GM23338 (cell line): ENCODE measurements around the gene USP20. TPM values are rescaled to one million over a fixed set of nuclear protein-coding genes. Genes with fewer than 3 reads are reported as not detected.

Experiments used
- ATAC-seq: fragments of 200-7000 bp; cut with Tn5 transposase; 3 replicates; pipeline ENCODE4 v1.9.1; 2020
- DNase-seq: peaks from one replicate; pipeline ENCODE4 v3.0.0-alpha.2; 2015; ENCODE audit warnings: low spot score
- H2AFZ ChIP-seq: fragments of 200-600 bp; sonication (generic); 2 replicates; pipeline ENCODE4 v1.8.0; 2016; ENCODE audit warnings: antibody characterized with exemption, mild to moderate bottlenecking, moderate library complexity
- H3F3A ChIP-seq: fragments of 200-600 bp; sonication (generic); replicated peaks from 2 replicates; pipeline ENCODE4 v1.8.0; 2017; ENCODE audit warnings: antibody characterized with exemption, mixed run types, low read depth
- H3K27ac ChIP-seq: fragments of 200-600 bp; sonication (generic); 2 replicates; pipeline ENCODE4 v1.6.1; 2016; ENCODE audit warnings: low read depth
- H3K27me3 ChIP-seq: fragments of 200-600 bp; sonication (generic); 2 replicates; pipeline ENCODE4 v1.8.0; 2016; ENCODE audit warnings: mild to moderate bottlenecking, mixed run types, moderate library complexity; ENCODE audit not compliant: insufficient read depth
- H3K36me3 ChIP-seq: fragments of 200-600 bp; sonication (generic); 2 replicates; pipeline ENCODE4 v1.8.0; 2016; ENCODE audit warnings: mild to moderate bottlenecking; ENCODE audit not compliant: insufficient read depth
- H3K4me1 ChIP-seq: fragments of 200-600 bp; sonication (generic); 2 replicates; pipeline ENCODE4 v1.8.0; 2016; ENCODE audit warnings: mild to moderate bottlenecking, moderate library complexity; ENCODE audit not compliant: insufficient read depth
- H3K4me2 ChIP-seq: fragments of 200-600 bp; sonication (generic); 2 replicates; pipeline ENCODE4 v1.7.1; 2017; ENCODE audit warnings: mixed run types
- H3K4me3 ChIP-seq: fragments of 200-600 bp; sonication (generic); 2 replicates; pipeline ENCODE4 v1.6.1; 2016; ENCODE audit warnings: mixed run types
- H3K79me2 ChIP-seq: fragments of 200-600 bp; sonication (generic); replicated peaks from 2 replicates; pipeline ENCODE4 v1.8.0; 2017; ENCODE audit warnings: mild to moderate bottlenecking; ENCODE audit not compliant: insufficient read depth
- H3K9me2 ChIP-seq: fragments of 200-600 bp; sonication (generic); 2 replicates; pipeline ENCODE4 v1.8.0; 2017; ENCODE audit not compliant: insufficient read depth
- H4K20me1 ChIP-seq: fragments of 200-600 bp; sonication (generic); replicated peaks from 2 replicates; pipeline ENCODE4 v1.8.0; 2017; ENCODE audit warnings: mild to moderate bottlenecking; ENCODE audit not compliant: insufficient read depth
- H3K27ac Mint-ChIP-seq: 2 replicates; pipeline ENCODE4 v1.8.0; 2020; ENCODE audit warnings: inconsistent platforms, mild to moderate bottlenecking, moderate library complexity, mixed read lengths
- H3K27me3 Mint-ChIP-seq: 3 replicates; pipeline ENCODE4 v1.8.0; 2022; ENCODE audit warnings: low read depth, mild to moderate bottlenecking, moderate library complexity, mixed read lengths, inconsistent platforms; ENCODE audit not compliant: insufficient read depth, poor library complexity
- H3K36me3 Mint-ChIP-seq: 3 replicates; pipeline ENCODE4 v1.8.0; 2021; ENCODE audit warnings: low read depth, mild to moderate bottlenecking, inconsistent platforms, moderate library complexity, mixed read lengths
- H3K4me1 Mint-ChIP-seq: 3 replicates; pipeline ENCODE4 v1.8.0; 2020; ENCODE audit warnings: mild to moderate bottlenecking, inconsistent platforms, mixed read lengths
- H3K4me3 Mint-ChIP-seq: 3 replicates; pipeline ENCODE4 v1.8.0; 2021; ENCODE audit warnings: moderate library complexity, mild to moderate bottlenecking, inconsistent platforms, mixed read lengths
- H3K9me3 Mint-ChIP-seq: 3 replicates; pipeline ENCODE4 v1.8.0; 2020; ENCODE audit warnings: moderate library complexity, mild to moderate bottlenecking, inconsistent platforms, mixed read lengths
- EZH2 ChIP-seq: fragments of 200-600 bp; sonication (generic); IDR thresholded peaks from one replicate; pipeline ENCODE4 v1.8.0; 2017; ENCODE audit warnings: antibody characterized with exemption, mild to moderate bottlenecking, low read depth; ENCODE audit not compliant: unreplicated experiment
- EZH2phosphoT487 ChIP-seq: fragments of 200-600 bp; sonication (generic); IDR thresholded peaks from one replicate; pipeline ENCODE4 v1.8.1; 2018; ENCODE audit warnings: antibody characterized with exemption; ENCODE audit not compliant: unreplicated experiment
- POLR2AphosphoS5 ChIP-seq: IDR thresholded peaks from 2 replicates; pipeline ENCODE4 v1.6.1; 2016; ENCODE audit warnings: antibody characterized with exemption, low read depth
- STAT1 ChIP-seq: IDR thresholded peaks from one replicate; pipeline ENCODE4 v1.6.1; 2016; ENCODE audit warnings: antibody characterized with exemption; ENCODE audit not compliant: unreplicated experiment
- ZNF114 ChIP-seq: fragments of 250-450 bp; sonication (Bioruptor Pico); IDR thresholded peaks from 2 replicates; pipeline ENCODE4 v1.5.0; 2020; ENCODE audit warnings: mild to moderate bottlenecking, moderate library complexity
- ZNF331 ChIP-seq: fragments of 250-450 bp; sonication (Bioruptor Pico); IDR thresholded peaks from 2 replicates; pipeline ENCODE4 v1.5.0; 2020; ENCODE audit warnings: low read depth, mild to moderate bottlenecking, moderate library complexity
- polyA plus RNA-seq: library from polyadenylated mRNA; unstranded; fragments of >200 nt; fragmentation: Nextera tagmentation; extraction: Ambion mirVana; gene quantifications from 2 replicates; pipeline ENCODE4 v1.2.1, GENCODE V29; 2016
- total RNA-seq: library from RNA; depleted of rRNA; stranded (reverse); fragments of >200 nt; shearing (Covaris generic); gene quantifications from 2 replicates; pipeline ENCODE4 v1.2.3, GENCODE V29; 2014
- TF ChIP-seq, protein P1 (sequence below): IDR thresholded peaks from 2 replicates; pipeline ENCODE4 v1.6.1; 2016; ENCODE audit warnings: antibody characterized with exemption
- TF ChIP-seq, protein P2 (sequence below): IDR thresholded peaks from one replicate; pipeline ENCODE4 v1.6.1; 2018; ENCODE audit warnings: antibody characterized with exemption; ENCODE audit not compliant: unreplicated experiment
- TF ChIP-seq, protein P3 (sequence below), 2 experiments: fragments of 200-600 bp in 1 of 2; sonication (generic) in 1 of 2; conservative IDR thresholded peaks; 2 replicates each; pipeline versions ENCODE4 v1.5.1 to v1.6.1; 2016 to 2017; ENCODE audit warnings: antibody characterized with exemption in 2 of 2, low read depth in 2 of 2, mild to moderate bottlenecking in 2 of 2, moderate library complexity in 1 of 2

USP20 gene
- total and polyA plus RNA-seq, 2 experiments from 2014 or later: 10.4 to 13.0 TPM

DNA sequence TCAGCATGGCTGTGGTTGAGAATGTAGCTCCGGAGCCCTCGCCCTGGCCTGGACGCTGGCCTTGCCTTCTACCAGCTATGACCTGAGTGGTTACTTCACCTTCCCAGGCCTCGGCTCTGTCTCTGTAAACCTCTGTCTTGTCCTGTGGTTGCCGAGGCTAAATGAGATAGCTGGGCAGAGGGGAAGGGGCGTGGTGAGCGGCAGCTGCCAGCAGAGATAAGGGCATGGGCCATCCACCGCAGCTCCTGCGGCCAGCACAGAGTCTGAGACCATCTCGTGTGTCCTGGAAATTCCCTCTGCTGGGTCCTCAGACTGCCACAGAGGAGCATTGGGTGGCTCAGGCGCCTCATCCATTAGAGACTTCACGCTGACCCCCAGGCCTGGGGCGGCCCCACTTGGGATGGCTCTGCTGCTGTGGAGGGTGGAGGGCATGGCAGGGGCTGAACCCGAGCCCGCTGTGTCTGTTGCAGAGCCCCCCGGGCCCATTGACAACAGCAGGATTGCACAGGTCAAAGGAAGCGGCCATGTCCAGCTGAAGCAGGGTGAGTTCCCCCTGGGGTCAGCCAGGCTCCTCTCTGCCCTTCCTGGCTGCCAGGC is 43.9 kb downstream of the USP20 start:
- TF ChIP-seq, protein P1, sequence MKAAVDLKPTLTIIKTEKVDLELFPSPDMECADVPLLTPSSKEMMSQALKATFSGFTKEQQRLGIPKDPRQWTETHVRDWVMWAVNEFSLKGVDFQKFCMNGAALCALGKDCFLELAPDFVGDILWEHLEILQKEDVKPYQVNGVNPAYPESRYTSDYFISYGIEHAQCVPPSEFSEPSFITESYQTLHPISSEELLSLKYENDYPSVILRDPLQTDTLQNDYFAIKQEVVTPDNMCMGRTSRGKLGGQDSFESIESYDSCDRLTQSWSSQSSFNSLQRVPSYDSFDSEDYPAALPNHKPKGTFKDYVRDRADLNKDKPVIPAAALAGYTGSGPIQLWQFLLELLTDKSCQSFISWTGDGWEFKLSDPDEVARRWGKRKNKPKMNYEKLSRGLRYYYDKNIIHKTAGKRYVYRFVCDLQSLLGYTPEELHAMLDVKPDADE: no peak
- TF ChIP-seq POLR2AphosphoS5: no peak
- H3K27me3 ChIP-seq: no peaks in the 10 kb centered on the region
- no peaks in the 10 kb centered on the region for H3K9me2 ChIP-seq
- peaks cover 8% of the 10 kb centered on the region for H3K4me1 ChIP-seq
- Mint-ChIP-seq H3K27me3 (peaks cover 8% of the 10 kb centered on the region), H3K9me3 (no peaks in the 10 kb centered on the region), H3K36me3 (no peaks in the 10 kb centered on the region), H3K4me1 (peaks cover 17% of the 10 kb centered on the region), H3K27ac (no peak overlapping the region), H3K4me3 (no peak overlapping the region)
- H3K4me2 ChIP-seq: no peak overlapping the region
- no peaks in the 10 kb centered on the region for H3K36me3 ChIP-seq
- no peaks in the 10 kb centered on the region for H4K20me1 ChIP-seq
- no peak for DNase-seq
- H2AFZ ChIP-seq: no peak overlapping the region
- ATAC-seq: no peak
- H3K4me3 ChIP-seq: no peak overlapping the region
- H3F3A ChIP-seq: no peaks in the 10 kb centered on the region; the same call in 1 of the 2 replicates
- H3K79me2 ChIP-seq: no peaks in the 10 kb centered on the region
- H3K27ac ChIP-seq: no peak overlapping the region

DNA sequence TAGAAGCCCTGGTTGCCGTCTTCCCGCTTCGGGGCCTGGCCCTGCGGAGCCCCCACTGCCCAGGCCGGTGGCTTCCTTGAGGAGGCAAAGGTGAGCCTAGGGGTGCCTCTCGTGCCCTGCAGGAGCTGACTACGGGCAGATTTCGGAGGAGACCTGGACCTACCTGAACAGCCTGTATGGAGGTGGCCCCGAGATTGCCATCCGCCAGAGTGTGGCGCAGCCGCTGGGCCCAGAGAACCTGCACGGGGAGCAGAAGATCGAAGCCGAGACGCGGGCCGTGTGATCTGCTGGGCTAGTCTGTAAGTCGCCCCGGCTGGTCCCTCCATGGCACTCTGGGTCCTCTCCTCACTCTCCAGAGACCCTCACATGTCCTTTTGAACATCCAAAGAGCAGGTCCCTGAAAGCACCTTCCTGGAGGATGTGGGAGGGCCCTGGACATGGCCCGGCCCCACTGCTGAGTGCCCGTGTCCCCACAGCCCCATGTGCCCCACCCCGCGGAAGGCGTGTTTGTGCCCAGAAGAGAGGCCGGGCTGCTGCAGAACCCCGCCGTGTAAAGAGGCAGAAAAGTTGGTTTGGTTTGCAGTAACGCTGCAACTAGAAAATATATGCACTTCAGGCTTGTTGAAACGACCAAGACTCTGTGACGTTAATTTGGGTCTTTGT is 44.9 kb downstream of the USP20 start:
- Histone ChIP-seq H2AFZ (no peak overlapping the region), H3K4me2 (no peak overlapping the region), H3K4me1 (peaks cover 15% of the 10 kb centered on the region), H3F3A (peaks cover 5% of the 10 kb centered on the region), H3K9me2 (no peaks in the 10 kb centered on the region), H3K27ac (0 out of 2 replicates have a peak overlapping the region, but pooled peaks have one; percentile 26), H3K27me3 (no peaks in the 10 kb centered on the region), H3K4me3 (no peak overlapping the region), H3K79me2 (no peaks in the 10 kb centered on the region), H3K36me3 (no peaks in the 10 kb centered on the region), H4K20me1 (no peaks in the 10 kb centered on the region)
- H3K4me3 Mint-ChIP-seq: no peak overlapping the region
- DNase-seq (no peak), ATAC-seq (no peak)
- 0 out of 2 replicates have a peak overlapping the region, but pooled peaks have one; percentile 77 for H3K27ac Mint-ChIP-seq
- H3K36me3 Mint-ChIP-seq: no peaks in the 10 kb centered on the region
- no peaks in the 10 kb centered on the region for H3K9me3 Mint-ChIP-seq
- peaks cover 15% of the 10 kb centered on the region for H3K27me3 Mint-ChIP-seq
- H3K4me1 Mint-ChIP-seq: peaks cover 25% of the 10 kb centered on the region
- TF ChIP-seq STAT1 (no peak), ZNF331 (CRISPR knock-in tag) (no peak), EZH2phosphoT487 (no peak), EZH2 (no peak), ZNF114 (CRISPR knock-in tag) (no peak)
- TF ChIP-seq, protein P2, sequence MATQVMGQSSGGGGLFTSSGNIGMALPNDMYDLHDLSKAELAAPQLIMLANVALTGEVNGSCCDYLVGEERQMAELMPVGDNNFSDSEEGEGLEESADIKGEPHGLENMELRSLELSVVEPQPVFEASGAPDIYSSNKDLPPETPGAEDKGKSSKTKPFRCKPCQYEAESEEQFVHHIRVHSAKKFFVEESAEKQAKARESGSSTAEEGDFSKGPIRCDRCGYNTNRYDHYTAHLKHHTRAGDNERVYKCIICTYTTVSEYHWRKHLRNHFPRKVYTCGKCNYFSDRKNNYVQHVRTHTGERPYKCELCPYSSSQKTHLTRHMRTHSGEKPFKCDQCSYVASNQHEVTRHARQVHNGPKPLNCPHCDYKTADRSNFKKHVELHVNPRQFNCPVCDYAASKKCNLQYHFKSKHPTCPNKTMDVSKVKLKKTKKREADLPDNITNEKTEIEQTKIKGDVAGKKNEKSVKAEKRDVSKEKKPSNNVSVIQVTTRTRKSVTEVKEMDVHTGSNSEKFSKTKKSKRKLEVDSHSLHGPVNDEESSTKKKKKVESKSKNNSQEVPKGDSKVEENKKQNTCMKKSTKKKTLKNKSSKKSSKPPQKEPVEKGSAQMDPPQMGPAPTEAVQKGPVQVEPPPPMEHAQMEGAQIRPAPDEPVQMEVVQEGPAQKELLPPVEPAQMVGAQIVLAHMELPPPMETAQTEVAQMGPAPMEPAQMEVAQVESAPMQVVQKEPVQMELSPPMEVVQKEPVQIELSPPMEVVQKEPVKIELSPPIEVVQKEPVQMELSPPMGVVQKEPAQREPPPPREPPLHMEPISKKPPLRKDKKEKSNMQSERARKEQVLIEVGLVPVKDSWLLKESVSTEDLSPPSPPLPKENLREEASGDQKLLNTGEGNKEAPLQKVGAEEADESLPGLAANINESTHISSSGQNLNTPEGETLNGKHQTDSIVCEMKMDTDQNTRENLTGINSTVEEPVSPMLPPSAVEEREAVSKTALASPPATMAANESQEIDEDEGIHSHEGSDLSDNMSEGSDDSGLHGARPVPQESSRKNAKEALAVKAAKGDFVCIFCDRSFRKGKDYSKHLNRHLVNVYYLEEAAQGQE: no peak
- TF ChIP-seq, protein P1: no peak
- TF ChIP-seq, protein P3, sequence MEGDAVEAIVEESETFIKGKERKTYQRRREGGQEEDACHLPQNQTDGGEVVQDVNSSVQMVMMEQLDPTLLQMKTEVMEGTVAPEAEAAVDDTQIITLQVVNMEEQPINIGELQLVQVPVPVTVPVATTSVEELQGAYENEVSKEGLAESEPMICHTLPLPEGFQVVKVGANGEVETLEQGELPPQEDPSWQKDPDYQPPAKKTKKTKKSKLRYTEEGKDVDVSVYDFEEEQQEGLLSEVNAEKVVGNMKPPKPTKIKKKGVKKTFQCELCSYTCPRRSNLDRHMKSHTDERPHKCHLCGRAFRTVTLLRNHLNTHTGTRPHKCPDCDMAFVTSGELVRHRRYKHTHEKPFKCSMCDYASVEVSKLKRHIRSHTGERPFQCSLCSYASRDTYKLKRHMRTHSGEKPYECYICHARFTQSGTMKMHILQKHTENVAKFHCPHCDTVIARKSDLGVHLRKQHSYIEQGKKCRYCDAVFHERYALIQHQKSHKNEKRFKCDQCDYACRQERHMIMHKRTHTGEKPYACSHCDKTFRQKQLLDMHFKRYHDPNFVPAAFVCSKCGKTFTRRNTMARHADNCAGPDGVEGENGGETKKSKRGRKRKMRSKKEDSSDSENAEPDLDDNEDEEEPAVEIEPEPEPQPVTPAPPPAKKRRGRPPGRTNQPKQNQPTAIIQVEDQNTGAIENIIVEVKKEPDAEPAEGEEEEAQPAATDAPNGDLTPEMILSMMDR (conservative IDR thresholded peaks at IDR 0.05; ENCODE audit: low read depth in 2 of 2): no peak
